Heart left ventricle (tissue), 16 donors: ENCODE results near the gene DDX43. TPM values are rescaled to one million over a fixed set of nuclear protein-coding genes. Genes with fewer than 3 reads are reported as not detected.

ENCODE experiments used
- ATAC-seq, 4 donors: fragments of 200-7000 bp; cut with Tn5 transposase; one replicate each; pipeline ENCODE4 v1.9.1; 2020 to 2022; ENCODE audit warnings: moderate library complexity in 4 of 4, mild to moderate bottlenecking in 3 of 4, moderate number of reproducible peaks in 1 of 4
- DNase-seq, 5 donors: peaks; one replicate each; pipeline ENCODE4 v3.0.0-alpha.2; 2020
- H3K27ac ChIP-seq, 12 donors: fragments of 200-600 bp; sonication (generic) in 4 of 12; one replicate each; pipeline versions ENCODE4 v1.5.0 to v1.8.0; 2016 to 2022; ENCODE audit warnings: mild to moderate bottlenecking in 2 of 12
- H3K27me3 ChIP-seq, 9 donors: fragments of 200-600 bp; sonication (generic) in 2 of 9; one replicate each; pipeline versions ENCODE4 v1.5.1 to v1.8.0; 2016 to 2022; ENCODE audit warnings: mild to moderate bottlenecking in 3 of 9
- H3K36me3 ChIP-seq, 9 donors: fragments of 200-600 bp; sonication (generic) in 2 of 9; one replicate each; pipeline versions ENCODE4 v1.5.0 to v1.8.0; 2018 to 2022; ENCODE audit warnings: mild to moderate bottlenecking in 2 of 9
- H3K4me1 ChIP-seq, 12 donors: fragments of 200-600 bp; sonication (generic) in 4 of 12; one replicate each; pipeline versions ENCODE4 v1.5.0 to v1.8.0; 2016 to 2022; ENCODE audit warnings: mild to moderate bottlenecking in 3 of 12
- H3K4me3 ChIP-seq, 12 donors: fragments of 200-600 bp; sonication (generic) in 4 of 12; one replicate each; pipeline versions ENCODE4 v1.5.0 to v1.8.0; 2017 to 2022; ENCODE audit warnings: mild to moderate bottlenecking in 9 of 12, moderate library complexity in 4 of 12
- H3K9me3 ChIP-seq, 12 donors: fragments of 200-600 bp; sonication (generic) in 4 of 12; one replicate each; pipeline versions ENCODE4 v1.5.0 to v1.8.0; 2016 to 2022; ENCODE audit warnings: mild to moderate bottlenecking in 1 of 12
- CTCF ChIP-seq, 12 donors: fragments of 200-600 bp; sonication (generic) in 4 of 12; IDR thresholded peaks; one replicate each; pipeline versions ENCODE4 v1.5.0 to v1.8.0; 2018 to 2022; ENCODE audit warnings: antibody characterized with exemption in 12 of 12, mild to moderate bottlenecking in 5 of 12
- POLR2A ChIP-seq, 2 donors: fragments of 450-650 bp; IDR thresholded peaks; one replicate each; pipeline ENCODE4 v1.6.1; 2017; ENCODE audit warnings: antibody characterized with exemption in 2 of 2, mild to moderate bottlenecking in 2 of 2, moderate library complexity in 2 of 2
- WGBS, 4 donors: extraction: QIAGEN DNeasy Blood & Tissue Kit in 2 of 4; methylation state at CpG; one replicate each; pipeline versions ENCODE4 v1.1.5 to v1.1.7; 2013 to 2018; 5-methylcytosine and 5-hydroxymethylcytosine counted together
- intact Hi-C, 10 donors: fragments of 100-400 bp; cut with DNase I; formaldehyde crosslinking; loops; one replicate each; pipeline versions ENCODE4 v1.11.1 to v1.14.2; 2022
- polyA plus RNA-seq, 2 donors: library from polyadenylated mRNA; stranded (reverse); fragments of 200-250 nt; gene quantifications; one replicate each; pipeline ENCODE4 v1.2.3, GENCODE V29; 2013
- total RNA-seq, 9 donors: library from RNA; depleted of rRNA in 2 of 9; stranded (reverse); fragments of >200 nt in 2 of 9; fragmentation: NEBNext Ultra II Directional in 3 of 9; extraction: Animal tissue kit (Norgen Biotek cat#: 25700) in 3 of 9; gene quantifications; one replicate each; pipeline versions ENCODE4 v1.1.0 to v1.2.4, GENCODE V29; 2016 to 2023
- donor health status: ischemic (EF 13 %, LVEDD 7.1; RV severe dilation, severe dysfunction).
- donor health status: healthy with polysubstance abuse.
- donor health status: DM: no; HTN: yes; CAD: no.
- donor health status: DM: no; HTN: no; CAD: no.
- donor health status: ischemic (EF 25% LVEDD 6.9; RV normal size, moderate dysfunction).
- donor health status: ischemic (EF 25% LVEDD 5.7; RV mildly dilated, moderate dysfunction).
- donor health status: healthy.
- donor health status: DM: yes; HTN: yes; CAD: no.
- donor health status: ischemic (EF 35%, LVEDD 5.7; RV mildly dilated, moderate dysfunction).
- donor health status: nonischemic (EF 11% LVEDD 7.7; RV severe dilation, severe dysfunction).
- donor health status: DM: yes; HTN: yes; CAD: no.
- donor health status: PGD.
- donor health status: ischemic (EF 29% LVEDD 5.4; RV normal size, mild dysfunction).
- donor health status: nonischemic (EF 23%, LVEDD 6.1; RV moderate dilation, normal function).

DDX43 gene
- total and polyA plus RNA-seq, 11 donors = 0.08 to 0.52 (median 0.20) TPM; not detected in 3

GRCh38 chr6:73443555-73443954 lies 48.9 kb downstream of the DDX43 start:
- H3K4me1 ChIP-seq = peaks cover 0 to under 1% (median 0%) of the 10 kb centered on the region in 12 donors
- peaks cover 0 to 88% (median 46%) of the 10 kb centered on the region in 9 donors for H3K36me3 ChIP-seq
- WGBS, 4 donors = 93 to 96% (median 95%) methylated on average over 3 of the region's 3 CpGs
- no peak overlapping the region for H3K4me3 ChIP-seq
- no peak overlapping the region for H3K27ac ChIP-seq
- no peaks in the 10 kb centered on the region for H3K9me3 ChIP-seq
- ATAC-seq = no peak
- TF ChIP-seq CTCF (IDR thresholded peaks at IDR 0.05) (no peak), POLR2A (IDR thresholded peaks at IDR 0.05) (no peak)
- no peaks in the 10 kb centered on the region for H3K27me3 ChIP-seq
- intact Hi-C loops = no loop called here
- DNase-seq = no peak

- no peaks in the 10 kb centered on the region for H3K9me3 ChIP-seq
- DNase-seq (peak in 4 of 5 donors; percentile 38 to 52 (median 41)), ATAC-seq (peak; percentile 27 to 75 (median 62))
- peaks cover 0 to 10% (median 3%) of the 10 kb centered on the region in 9 donors for H3K27me3 ChIP-seq
- peak overlapping the region; percentile 28 to 99 (median 86) for H3K27ac ChIP-seq
- TF ChIP-seq POLR2A (IDR thresholded peaks at IDR 0.05) = no peak
- no peak for TF ChIP-seq CTCF (IDR thresholded peaks at IDR 0.05)
- peaks cover 0 to 60% (median 0%) of the 10 kb centered on the region in 12 donors for H3K4me1 ChIP-seq
- 2 to 5% (median 2%) methylated on average over 49 to 79 of the region's 79 CpGs for WGBS, 4 donors
- H3K36me3 ChIP-seq = peaks cover 0 to 19% (median 6%) of the 10 kb centered on the region in 9 donors
- H3K4me3 ChIP-seq = peak overlapping the region; percentile 44 to 97 (median 80)
- intact Hi-C loops = no loop called here
Measured at GRCh38 chr6:73451223-73452106, 56.8 kb downstream of the DDX43 start.

DNA sequence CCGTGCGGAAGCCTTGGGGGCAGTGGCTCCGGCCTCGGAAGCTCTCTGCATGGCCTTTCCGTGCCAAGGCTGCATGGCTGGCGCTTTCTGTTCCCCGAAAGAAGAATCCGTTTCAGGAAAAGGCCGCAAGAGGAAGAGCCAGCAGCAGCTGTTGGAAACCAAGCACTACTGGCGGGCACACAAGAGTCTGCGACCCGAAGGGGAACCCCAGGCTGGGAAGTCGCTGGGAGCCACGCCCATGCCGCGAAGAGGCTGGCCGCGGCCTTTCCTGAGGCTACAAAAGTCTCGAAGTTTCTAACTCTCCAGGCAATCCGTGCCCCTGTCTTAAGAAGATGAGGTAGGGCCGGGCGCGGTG lies 57.5 kb downstream of the DDX43 start, which contains the start of gene CGAS:
CGAS (minus strand) TSS at position 191 of the 355 bp plus-strand sequence; CDS start at position 75, 116 bp downstream.
- Histone ChIP-seq H3K9me3 (no peaks in the 10 kb centered on the region), H3K4me3 (peak within 1 kb of the TSS; percentile 44 to 97 (median 80)), H3K27ac (peak within 1 kb of the TSS; percentile 28 to 99 (median 86)), H3K36me3 (peaks cover 0 to 15% (median 6%) of the 10 kb centered on the region in 9 donors), H3K27me3 (peaks cover 0 to 10% (median 3%) of the 10 kb centered on the region in 9 donors), H3K4me1 (peaks cover 0 to 60% (median 0%) of the 10 kb centered on the region in 12 donors)
- 7 to 19% (median 8%) methylated on average over 12 to 23 of the region's 23 CpGs for WGBS, 4 donors
- DNase-seq (peak; percentile 82 to 90 (median 85)), ATAC-seq (peak; percentile 73 to 96 (median 94))
- TF ChIP-seq CTCF (IDR thresholded peaks at IDR 0.05) (no peak), POLR2A (IDR thresholded peaks at IDR 0.05) (peak in 1 of 2 donors; percentile 42)
- intact Hi-C loops = no loop called here
